GM20000 (cell line): ENCODE data around the gene NBEAL2.

ENCODE experiments used
- DNase-seq: peaks from one replicate; pipeline ENCODE4 v3.0.0; 2012; ENCODE audit warnings: low spot score
- TF ChIP-seq, protein P1 (sequence below): IDR thresholded peaks from 2 replicates; pipeline ENCODE4 v1.5.1; 2012; ENCODE audit warnings: mild to moderate bottlenecking, control low read depth; ENCODE audit errors: extremely low read depth, missing control alignments

The NBEAL2 gene

DNA sequence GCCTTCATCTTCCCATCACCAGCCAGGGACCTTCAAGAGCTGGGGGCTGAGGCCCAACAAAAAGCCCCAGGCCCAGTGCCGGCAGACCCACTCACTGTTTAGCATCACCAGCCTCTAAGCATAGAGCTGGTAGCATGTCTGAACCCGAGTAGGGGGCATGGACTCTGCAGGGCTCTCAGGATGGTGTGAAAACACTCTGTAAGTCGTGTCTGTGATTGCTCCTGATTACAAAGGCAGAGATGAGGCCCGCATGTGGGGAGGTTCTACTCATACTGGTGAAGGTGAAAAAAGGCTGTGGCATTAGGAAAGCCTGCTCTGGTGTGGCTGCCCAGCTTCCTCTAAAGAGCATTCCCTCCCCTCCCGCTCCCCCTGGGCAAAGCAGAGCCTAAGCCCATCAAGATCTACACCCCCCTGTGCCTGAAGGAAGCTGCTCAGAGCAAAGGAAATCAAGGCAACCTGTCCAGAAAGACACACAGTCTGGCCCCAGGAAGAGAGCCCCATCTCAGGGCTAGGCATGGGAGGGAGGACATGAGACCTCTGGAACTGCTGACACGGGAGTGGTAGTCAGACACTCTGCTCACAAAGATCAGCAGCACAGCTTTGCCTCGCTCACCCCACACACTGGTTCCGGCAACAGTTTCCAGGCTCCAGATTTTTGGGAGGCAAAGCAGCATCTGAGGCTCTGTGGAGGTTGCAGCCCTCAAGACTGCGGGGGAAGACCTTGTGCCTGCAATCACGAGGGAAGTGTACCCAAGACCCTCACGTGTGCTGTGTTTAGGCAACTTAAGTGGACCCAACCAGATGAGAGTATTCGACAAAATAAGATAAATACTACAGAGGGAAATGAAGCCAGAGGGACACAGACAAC, 39.7 kb upstream of the NBEAL2 start:
- DNase-seq: no peak
- TF ChIP-seq, protein P1, sequence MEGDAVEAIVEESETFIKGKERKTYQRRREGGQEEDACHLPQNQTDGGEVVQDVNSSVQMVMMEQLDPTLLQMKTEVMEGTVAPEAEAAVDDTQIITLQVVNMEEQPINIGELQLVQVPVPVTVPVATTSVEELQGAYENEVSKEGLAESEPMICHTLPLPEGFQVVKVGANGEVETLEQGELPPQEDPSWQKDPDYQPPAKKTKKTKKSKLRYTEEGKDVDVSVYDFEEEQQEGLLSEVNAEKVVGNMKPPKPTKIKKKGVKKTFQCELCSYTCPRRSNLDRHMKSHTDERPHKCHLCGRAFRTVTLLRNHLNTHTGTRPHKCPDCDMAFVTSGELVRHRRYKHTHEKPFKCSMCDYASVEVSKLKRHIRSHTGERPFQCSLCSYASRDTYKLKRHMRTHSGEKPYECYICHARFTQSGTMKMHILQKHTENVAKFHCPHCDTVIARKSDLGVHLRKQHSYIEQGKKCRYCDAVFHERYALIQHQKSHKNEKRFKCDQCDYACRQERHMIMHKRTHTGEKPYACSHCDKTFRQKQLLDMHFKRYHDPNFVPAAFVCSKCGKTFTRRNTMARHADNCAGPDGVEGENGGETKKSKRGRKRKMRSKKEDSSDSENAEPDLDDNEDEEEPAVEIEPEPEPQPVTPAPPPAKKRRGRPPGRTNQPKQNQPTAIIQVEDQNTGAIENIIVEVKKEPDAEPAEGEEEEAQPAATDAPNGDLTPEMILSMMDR: no peak

DNA sequence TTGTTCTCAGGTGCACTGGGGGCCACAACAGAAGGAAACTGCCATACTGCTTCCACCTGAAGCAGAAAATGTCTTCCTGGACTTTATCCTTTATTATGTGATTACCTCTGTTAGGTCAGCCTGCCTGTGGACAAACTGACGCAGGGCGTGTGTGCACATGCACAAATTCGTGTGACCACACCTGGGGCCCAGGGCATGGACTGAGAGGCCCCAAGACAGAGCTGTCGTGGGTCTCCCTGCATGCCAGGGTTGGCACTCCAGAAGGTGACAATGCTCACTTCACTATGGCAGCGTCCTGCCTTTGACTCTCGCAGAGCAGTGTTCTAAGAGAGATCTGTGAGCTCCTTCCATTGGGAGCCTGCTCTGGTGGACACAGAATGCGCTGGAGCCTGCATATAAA, 37.4 kb upstream of the NBEAL2 start:
- no peak for DNase-seq
- TF ChIP-seq, protein P1: no peak

DNA sequence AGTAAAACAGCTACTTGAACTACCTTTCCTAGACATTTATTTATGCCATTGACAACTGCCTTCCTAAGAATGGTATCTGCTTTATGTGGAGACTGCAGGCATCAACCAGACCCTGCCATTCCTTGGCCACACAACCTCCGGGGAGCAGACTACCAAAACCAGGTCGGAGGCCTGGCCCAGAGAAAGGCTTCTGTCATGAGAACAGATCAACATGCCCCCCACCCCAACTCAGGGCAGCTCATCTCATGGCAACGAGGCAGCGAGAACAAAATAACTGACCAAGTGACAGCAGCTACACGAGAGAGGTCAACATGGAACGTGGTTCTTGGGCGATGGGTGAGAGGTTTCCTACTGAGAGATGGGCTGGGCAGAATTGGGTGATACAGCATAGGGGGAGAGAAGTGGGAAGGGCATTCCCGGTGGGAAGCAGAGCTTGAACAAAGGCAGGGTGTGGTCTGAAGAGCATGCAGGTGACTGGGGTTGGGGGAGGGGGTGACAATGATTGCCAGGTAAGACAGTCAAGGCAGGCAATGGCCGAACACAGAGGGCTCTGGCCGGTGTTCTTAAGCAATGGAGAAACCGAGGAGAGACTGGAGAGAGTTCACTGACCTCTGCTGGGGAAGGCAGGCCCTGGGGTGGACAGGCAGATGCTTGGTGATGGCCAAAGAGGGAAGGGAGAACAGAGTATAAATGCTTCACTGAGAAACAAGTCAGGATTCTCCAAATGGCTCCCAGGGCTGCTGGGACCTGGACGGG, 36.8 kb upstream of the NBEAL2 start:
- TF ChIP-seq, protein P1: no peak
- no peak for DNase-seq

DNA sequence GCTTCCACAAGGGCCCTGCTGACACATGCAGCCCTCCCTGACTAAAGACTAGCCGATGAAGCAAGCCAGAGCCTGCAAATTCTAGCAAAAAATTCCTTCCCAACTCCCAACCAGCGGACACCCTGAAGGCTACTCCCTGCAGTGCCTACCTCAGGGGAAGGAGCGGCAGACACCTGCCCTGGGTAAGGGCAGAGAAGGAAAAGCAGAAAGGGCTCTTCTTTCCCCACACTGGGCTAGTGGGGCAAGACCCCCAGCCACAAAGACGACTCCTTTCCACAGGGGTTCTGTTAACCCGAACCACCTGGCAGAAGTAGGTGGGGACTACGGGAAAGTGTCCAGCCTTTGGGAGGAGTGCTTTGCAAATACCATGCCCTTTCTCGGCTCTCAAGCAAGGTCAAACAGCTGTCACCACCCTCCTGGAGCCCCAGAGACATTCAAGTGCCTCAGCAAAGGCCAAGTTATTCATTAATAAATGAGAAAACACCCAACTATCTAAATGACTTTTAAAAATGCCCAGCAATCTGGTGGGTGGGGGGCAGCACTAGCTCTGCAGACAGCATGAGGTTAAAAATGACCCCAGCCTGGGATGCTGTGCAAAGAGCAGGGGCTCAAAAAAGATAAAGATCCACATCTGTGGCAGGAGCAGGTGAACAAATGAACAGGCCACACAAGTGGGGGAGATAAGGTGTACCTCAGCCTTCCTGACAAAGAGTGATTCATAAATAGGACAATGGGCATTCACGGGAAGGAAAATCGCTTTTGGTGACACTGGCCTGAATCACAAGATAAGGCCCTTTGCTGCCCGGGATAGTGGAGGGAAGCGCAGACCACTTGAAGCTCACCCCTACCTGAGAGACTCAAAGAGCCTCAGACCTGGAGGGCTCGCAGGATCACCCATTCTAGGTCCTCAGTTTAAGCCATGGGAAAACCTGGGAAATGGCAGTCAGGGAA, 36.0 kb upstream of the NBEAL2 start:
- DNase-seq: no peak
- TF ChIP-seq, protein P1: no peak

DNA sequence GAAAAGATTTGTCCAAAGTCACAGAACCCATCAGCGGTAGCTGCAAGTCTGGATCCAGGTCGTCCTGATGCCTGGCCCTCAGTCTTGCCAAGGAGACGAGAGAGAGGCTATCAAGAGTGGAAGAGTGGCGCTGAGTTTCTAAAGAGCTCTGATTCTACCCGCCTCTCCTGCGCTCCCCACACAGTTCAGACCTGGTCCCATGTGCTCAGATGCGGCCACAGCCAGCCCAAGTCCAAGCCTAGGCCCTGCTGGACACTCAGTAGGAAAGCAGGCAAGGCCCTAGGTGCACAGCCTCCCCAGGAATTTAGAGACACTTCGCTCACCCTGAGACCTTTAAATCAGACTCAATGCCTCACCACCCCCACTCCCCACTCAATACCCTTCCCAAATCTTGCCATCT, 35.3 kb upstream of the NBEAL2 start:
- DNase-seq: no peak
- TF ChIP-seq, protein P1: no peak

DNA sequence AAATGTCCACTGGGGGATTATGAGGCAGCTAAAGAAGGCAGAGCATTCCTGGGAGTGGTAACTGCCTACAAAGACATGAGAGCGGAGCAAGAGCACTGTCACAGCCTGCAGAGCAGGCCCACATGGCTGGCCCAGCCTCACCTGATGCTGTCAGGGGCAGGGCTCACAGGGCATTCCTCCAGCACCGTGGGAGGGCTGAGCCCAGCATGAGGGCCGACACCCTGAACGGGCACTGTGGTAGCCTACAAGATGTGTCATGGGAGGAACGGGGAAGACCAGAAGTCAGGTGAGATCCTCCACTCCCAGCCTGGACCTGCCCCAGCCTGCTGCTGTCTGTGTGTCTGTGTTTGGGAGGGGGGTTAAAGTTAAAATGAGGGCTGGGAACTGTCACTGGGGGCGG, 33.0 kb upstream of the NBEAL2 start:
- TF ChIP-seq, protein P1: no peak
- DNase-seq: no peak
